HEK293 (cell line): ENCODE measurements around the gene TTLL11.

ENCODE experiments used
- CTCF ChIP-seq: fragments of 450-650 bp; formaldehyde crosslinking; IDR thresholded peaks from 2 replicates; pipeline ENCODE4 v1.5.1; 2016; ENCODE audit warnings: missing biosample characterization, missing genetic modification characterization
- MZF1 ChIP-seq: fragments of 450-650 bp; formaldehyde crosslinking; IDR thresholded peaks from 2 replicates; pipeline ENCODE4 v1.5.1; 2017; ENCODE audit warnings: missing biosample characterization, missing genetic modification characterization, borderline replicate concordance
- YY1 ChIP-seq: fragments of 450-650 bp; formaldehyde crosslinking; IDR thresholded peaks from 2 replicates; pipeline ENCODE4 v1.5.1; 2018; ENCODE audit warnings: missing biosample characterization, missing genetic modification characterization
- ZEB2 ChIP-seq: fragments of 450-650 bp; formaldehyde crosslinking; IDR thresholded peaks from 2 replicates; pipeline ENCODE4 v1.5.1; 2016; ENCODE audit warnings: missing biosample characterization, missing genetic modification characterization
- ZNF324 ChIP-seq: fragments of 450-650 bp; formaldehyde crosslinking; IDR thresholded peaks from 2 replicates; pipeline ENCODE4 v1.5.1; 2016; ENCODE audit warnings: missing biosample characterization, missing genetic modification characterization
- ZNF571 ChIP-seq: fragments of 450-650 bp; formaldehyde crosslinking; IDR thresholded peaks from 2 replicates; pipeline ENCODE4 v1.5.0; 2017; ENCODE audit warnings: missing biosample characterization, missing genetic modification characterization
- ZNF639 ChIP-seq: fragments of 450-650 bp; formaldehyde crosslinking; IDR thresholded peaks from 2 replicates; pipeline ENCODE4 v1.5.1; 2016; ENCODE audit warnings: missing biosample characterization, missing genetic modification characterization
- ZNF776 ChIP-seq: fragments of 450-650 bp; formaldehyde crosslinking; IDR thresholded peaks from 2 replicates; pipeline ENCODE4 v1.5.0; 2017; ENCODE audit warnings: missing biosample characterization, missing genetic modification characterization, borderline replicate concordance

- TF ChIP-seq ZNF324 = no peak
- no peak for TF ChIP-seq ZNF639
- TF ChIP-seq ZNF776 (tag by site-specific recombination) = no peak
- no peak for TF ChIP-seq MZF1 (tag by site-specific recombination)
- no peak for TF ChIP-seq CTCF (tag by site-specific recombination)
- no peak for TF ChIP-seq YY1 (tag by site-specific recombination)
- TF ChIP-seq ZEB2 (tag by site-specific recombination) = no peak
- no peak for TF ChIP-seq ZNF571 (tag by site-specific recombination)
These were observed 230.5 kb downstream of the TTLL11 start for GRCh38 chr9:121862371-121863332.
